Activated CD8-positive, alpha-beta T cell treated with anti-CD3 and anti-CD28 coated beads for 36 hours (primary cell): ENCODE results near the gene RPL4. TPM values are rescaled to one million over a fixed set of nuclear protein-coding genes. Genes with fewer than 3 reads are reported as not detected.

Source experiments
- ATAC-seq: fragments of 200-7000 bp; cut with Tn5 transposase; one replicate; pipeline ENCODE4 v1.10.0; 2021; ENCODE audit warnings: mild to moderate bottlenecking, moderate library complexity
- CTCF ChIA-PET: fragments of 350-600 bp; sonication (Branson Sonifier 250); formaldehyde crosslinking; loops from one replicate; lab custom pipeline; 2021; ENCODE audit warnings: antibody characterized with exemption; lab: Charles Lee
- POLR2A ChIA-PET: fragments of 350-600 bp; sonication (Branson Sonifier 250); formaldehyde crosslinking; loops from one replicate; lab custom pipeline; 2021; ENCODE audit warnings: antibody characterized with exemption; lab: Charles Lee
- DNase-seq: peaks from one replicate; pipeline ENCODE4 v3.0.0-alpha.2; 2020
- H3K27ac Mint-ChIP-seq: one replicate; pipeline ENCODE4 v1.8.0; 2021; ENCODE audit warnings: mild to moderate bottlenecking, mixed read lengths
- H3K27me3 Mint-ChIP-seq: one replicate; pipeline ENCODE4 v1.8.0; 2021; ENCODE audit warnings: mixed read lengths
- H3K36me3 Mint-ChIP-seq: one replicate; pipeline ENCODE4 v1.8.0; 2021; ENCODE audit warnings: low read depth, mixed read lengths
- H3K4me1 Mint-ChIP-seq: one replicate; pipeline ENCODE4 v1.8.0; 2021; ENCODE audit warnings: low read depth, mixed read lengths
- H3K4me3 Mint-ChIP-seq: one replicate; pipeline ENCODE4 v1.8.0; 2021; ENCODE audit warnings: mild to moderate bottlenecking, moderate library complexity, mixed read lengths
- H3K9me3 Mint-ChIP-seq: one replicate; pipeline ENCODE4 v1.8.0; 2021; ENCODE audit warnings: mixed read lengths
- CTCF ChIP-seq: fragments of 200-600 bp; IDR thresholded peaks from one replicate; pipeline ENCODE4 v1.8.0; 2022; ENCODE audit warnings: antibody characterized with exemption, mild to moderate bottlenecking
- intact Hi-C: fragments of 100-400 bp; cut with micrococcal nuclease; formaldehyde crosslinking; loops from one replicate; pipeline ENCODE4 v1.10.0; 2022
- total RNA-seq, 2 experiments: library from RNA; stranded (reverse); gene quantifications; one replicate each; pipeline ENCODE4 v1.2.3, GENCODE V29; 2021

Gene RPL4
- total RNA-seq, 2 experiments from 2014 or later = 5,254 to 5,310 TPM

GRCh38 chr15:66459818-66460615, 44.6 kb downstream of the RPL4 start:
- ATAC-seq (no peak), DNase-seq (no peak)
- Mint-ChIP-seq H3K4me1 (peaks cover 18% of the 10 kb centered on the region), H3K27ac (peak overlapping the region; percentile 46), H3K27me3 (no peaks in the 10 kb centered on the region), H3K9me3 (no peaks in the 10 kb centered on the region), H3K36me3 (peaks cover 29% of the 10 kb centered on the region), H3K4me3 (no peak overlapping the region)
- intact Hi-C loops = no loop called here
- TF ChIP-seq CTCF = no peak
- POLR2A ChIA-PET = interaction anchor here (0.6 kb wide), 1 partner anchor 53 kb away, joined by 4 read pairs; no protein-coding TSS in a partner anchor
- CTCF ChIA-PET = no interaction called here

- H3K4me1 Mint-ChIP-seq = peaks cover 18% of the 10 kb centered on the region
- H3K9me3 Mint-ChIP-seq = no peaks in the 10 kb centered on the region
- H3K4me3 Mint-ChIP-seq = no peak overlapping the region
- ATAC-seq (peak; percentile 55), DNase-seq (peak; percentile 24)
- ChIA-PET CTCF (interaction anchor here (0.6 kb wide), 1 partner anchor 395 kb away, joined by 3 read pairs; no protein-coding TSS in a partner anchor), POLR2A (interaction anchor here (0.8 to 1.2 kb wide), 3 partner anchors 11 to 40 kb away, joined by 3 read pairs; no protein-coding TSS in a partner anchor)
- intact Hi-C loops = no loop called here
- H3K36me3 Mint-ChIP-seq = peaks cover 28% of the 10 kb centered on the region
- no peak for TF ChIP-seq CTCF
- no peaks in the 10 kb centered on the region for H3K27me3 Mint-ChIP-seq
- H3K27ac Mint-ChIP-seq = no peak overlapping the region
Measured at GRCh38 chr15:66456211-66456610, 48.4 kb downstream of the RPL4 start.

GRCh38 chr15:66454143-66454542, 50.5 kb downstream of the RPL4 start:
- Mint-ChIP-seq H3K4me1 (peaks cover 9% of the 10 kb centered on the region), H3K4me3 (no peak overlapping the region), H3K27me3 (no peaks in the 10 kb centered on the region), H3K27ac (no peak overlapping the region), H3K36me3 (peaks cover 23% of the 10 kb centered on the region), H3K9me3 (no peaks in the 10 kb centered on the region)
- intact Hi-C loops = no loop called here
- ATAC-seq (no peak), DNase-seq (no peak)
- ChIA-PET CTCF (interaction anchor here (1.3 to 1.4 kb wide), 2 partner anchors 15 to 68 kb away, joined by 3 read pairs; partner anchors contain the start of gene MAP2K1), POLR2A (no interaction called here)
- no peak for TF ChIP-seq CTCF

- intact Hi-C loops = no loop called here
- TF ChIP-seq CTCF = no peak
- DNase-seq (no peak), ATAC-seq (no peak)
- H3K9me3 Mint-ChIP-seq = no peaks in the 10 kb centered on the region
- H3K36me3 Mint-ChIP-seq = peaks cover 29% of the 10 kb centered on the region
- H3K27me3 Mint-ChIP-seq = no peaks in the 10 kb centered on the region
- ChIA-PET POLR2A (interaction anchor here (0.7 kb wide), 1 partner anchor 19 kb away, joined by 3 read pairs; no protein-coding TSS in a partner anchor), CTCF (no interaction called here)
- H3K4me3 Mint-ChIP-seq = no peak overlapping the region
- H3K27ac Mint-ChIP-seq = no peak overlapping the region
- H3K4me1 Mint-ChIP-seq = peaks cover 9% of the 10 kb centered on the region
Measured at GRCh38 chr15:66452971-66453580, 51.6 kb downstream of the RPL4 start.

GRCh38 chr15:66452420-66452819, 52.2 kb downstream of the RPL4 start:
- ATAC-seq (no peak), DNase-seq (no peak)
- no peak overlapping the region for H3K4me3 Mint-ChIP-seq
- peaks cover 30% of the 10 kb centered on the region for H3K36me3 Mint-ChIP-seq
- TF ChIP-seq CTCF = no peak
- H3K4me1 Mint-ChIP-seq = peaks cover 9% of the 10 kb centered on the region
- H3K9me3 Mint-ChIP-seq = no peaks in the 10 kb centered on the region
- no peaks in the 10 kb centered on the region for H3K27me3 Mint-ChIP-seq
- CTCF ChIA-PET = no interaction called here
- intact Hi-C loops = no loop called here
- H3K27ac Mint-ChIP-seq = no peak overlapping the region
- POLR2A ChIA-PET = interaction anchor here (0.7 kb wide), 1 partner anchor 20 kb away, joined by 3 read pairs; no protein-coding TSS in a partner anchor
